Lower leg skin (tissue), 4 donors: ENCODE data around the gene CDH22. TPM values are rescaled to one million over a fixed set of nuclear protein-coding genes. Genes with fewer than 3 reads are reported as not detected.

ENCODE experiments used
- DNase-seq, 2 donors: peaks; one replicate each; pipeline ENCODE4 v3.0.0-alpha.2; 2019; ENCODE audit warnings: low spot score in 2 of 2
- H3K4me3 ChIP-seq: fragments of 200-600 bp; sonication (generic); 2 replicates; pipeline ENCODE4 v1.5.1; 2017; ENCODE audit warnings: mild to moderate bottlenecking, low read depth; ENCODE audit not compliant: poor library complexity, severe bottlenecking
- CTCF ChIP-seq, 3 donors: fragments of 450-650 bp; IDR thresholded peaks; one replicate each; pipeline ENCODE4 v1.5.1; 2016; ENCODE audit warnings: antibody characterized with exemption in 3 of 3, mild to moderate bottlenecking in 3 of 3, moderate library complexity in 2 of 3
- POLR2A ChIP-seq, 2 donors: fragments of 450-650 bp; IDR thresholded peaks; one replicate each; pipeline ENCODE4 v1.6.1; 2016 to 2017; ENCODE audit warnings: antibody characterized with exemption in 2 of 2, mild to moderate bottlenecking in 1 of 2, moderate library complexity in 1 of 2
- WGBS, 2 donors: methylation state at CpG; one replicate each; pipeline ENCODE4 v1.1.5; 2018; 5-methylcytosine and 5-hydroxymethylcytosine counted together
- intact Hi-C: fragments of 100-400 bp; cut with DNase I; formaldehyde crosslinking; loops from one replicate; pipeline ENCODE4 v1.15.0; 2023; ENCODE audit warnings: low total_unique reads
- total RNA-seq, 4 donors: library from RNA; depleted of rRNA; stranded (reverse); fragments of >200 nt; gene quantifications; one replicate each; pipeline ENCODE4 v1.1.0, GENCODE V29; 2016

Gene CDH22
- total RNA-seq, 4 donors from 2014 or later, result 1.6 to 3.0 (median 2.0) TPM

DNA sequence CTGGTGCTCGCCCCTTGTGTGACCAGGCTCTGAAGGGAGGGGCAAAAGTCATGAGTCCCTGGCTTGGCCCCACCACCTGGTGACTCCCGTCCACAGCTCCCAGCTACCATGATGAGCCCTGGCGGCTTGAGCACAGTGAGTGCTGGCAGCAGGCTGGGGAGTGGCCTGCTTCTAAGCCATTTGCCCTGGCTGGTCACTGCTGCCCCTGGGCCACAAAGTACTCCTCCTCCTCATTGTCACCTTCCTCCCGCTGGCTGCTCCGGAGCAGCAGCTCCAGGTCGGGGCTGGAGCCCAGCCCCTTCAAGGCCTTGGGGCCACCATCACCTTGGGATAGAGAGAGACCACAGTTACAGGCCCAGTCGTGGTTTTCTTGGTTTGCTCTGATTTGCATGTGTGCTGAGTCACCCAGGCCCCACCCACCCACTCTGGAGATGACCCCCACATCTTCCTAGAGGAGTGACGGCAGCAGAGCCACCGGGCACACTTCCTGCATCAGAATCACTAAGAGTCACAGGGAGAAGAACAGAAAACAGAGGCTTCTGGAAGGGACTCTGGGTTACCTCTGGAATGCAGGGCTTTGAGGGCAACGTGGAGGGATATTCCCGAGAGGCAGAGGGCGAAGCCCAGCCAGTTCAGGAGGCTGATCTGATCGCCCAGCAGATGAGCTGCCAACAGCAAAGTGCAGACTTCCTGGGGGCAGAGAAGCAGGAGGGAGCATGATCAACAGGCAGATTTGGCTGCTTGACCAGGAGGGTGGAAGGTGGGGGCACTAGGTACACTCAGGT lies 42.1 kb upstream of the CDH22 start:
- intact Hi-C loops, result no loop called here
- no peak overlapping the region for H3K4me3 ChIP-seq
- WGBS, 2 donors, result 55 to 61% methylated on average over 12 to 13 of the region's 13 CpGs
- TF ChIP-seq CTCF (IDR thresholded peaks at IDR 0.05), result no peak
- no peak for TF ChIP-seq POLR2A (IDR thresholded peaks at IDR 0.05)
- no peak for DNase-seq

DNA sequence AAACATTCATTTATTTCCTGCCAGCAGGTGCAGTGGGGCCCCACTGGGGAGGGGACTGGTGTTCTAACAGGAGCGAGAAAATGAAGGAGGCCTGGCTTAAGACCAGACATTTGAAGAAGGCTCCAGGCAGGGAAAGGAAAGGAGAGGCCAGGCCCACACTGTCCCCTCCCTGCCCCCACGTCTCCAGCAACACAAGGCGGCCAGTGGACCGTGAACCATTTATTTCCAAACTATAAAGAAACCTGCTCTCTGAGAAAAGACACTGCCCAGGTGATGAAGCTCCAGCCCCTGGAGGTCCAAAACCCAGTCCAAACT lies 41.4 kb upstream of the CDH22 start:
- WGBS, 2 donors, result 63 to 86% methylated on average over 4 of the region's 4 CpGs
- intact Hi-C loops, result loop anchor here (10.0 kb wide), 2 partner anchors 215 to 325 kb away; partner anchors contain the start of gene SLC12A5
- DNase-seq, result no peak

DNA sequence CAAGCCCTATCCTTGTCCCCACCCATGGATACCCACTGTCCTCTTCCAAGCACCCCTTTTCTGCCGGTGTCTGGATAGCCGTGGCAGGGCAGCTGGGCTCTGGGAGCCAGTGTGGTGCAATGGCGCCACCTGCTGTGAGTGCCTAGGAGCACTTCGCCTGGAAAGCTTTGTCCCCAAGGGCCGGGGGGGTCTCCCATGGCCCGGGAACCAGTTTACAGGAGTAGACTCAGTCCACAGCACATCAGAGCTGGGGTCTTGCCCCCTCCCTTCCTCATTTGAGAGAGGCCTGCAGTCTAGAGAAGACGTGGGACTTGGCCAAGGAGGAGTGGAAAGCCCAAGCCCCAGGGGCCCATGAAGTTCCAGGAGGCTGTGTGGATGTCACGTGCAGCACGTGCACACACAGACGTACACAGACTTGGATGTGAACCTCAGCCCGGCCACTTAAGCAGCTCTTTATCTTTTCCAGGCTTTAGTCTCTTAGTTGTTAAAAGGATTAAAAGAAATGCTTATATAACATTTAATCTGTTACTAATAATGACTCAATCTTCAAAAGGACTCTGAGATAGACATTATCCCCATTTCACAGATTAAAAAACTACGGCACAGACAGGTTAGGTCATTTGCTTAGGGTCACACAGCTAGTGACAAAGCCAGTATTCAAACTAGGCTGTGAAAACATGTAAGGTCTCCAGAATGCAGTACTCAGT lies 40.9 kb upstream of the CDH22 start:
- no peak overlapping the region for H3K4me3 ChIP-seq
- TF ChIP-seq CTCF (IDR thresholded peaks at IDR 0.05), result no peak
- no peak for TF ChIP-seq POLR2A (IDR thresholded peaks at IDR 0.05)
- whole genome bisulfite sequencing, 2 donors, result 18 to 23% methylated on average over 12 of the region's 12 CpGs
- intact Hi-C loops, result loop anchor here (10.0 kb wide), 2 partner anchors 214 to 324 kb away; partner anchors contain the start of gene SLC12A5
- DNase-seq, result peak in 1 of 2 donors; percentile 91

More for the DNA sequence above, 41.4 kb upstream of the CDH22 start:
- H3K4me3 ChIP-seq, result no peak overlapping the region
- TF ChIP-seq CTCF (IDR thresholded peaks at IDR 0.05) (no peak), POLR2A (IDR thresholded peaks at IDR 0.05) (no peak)

- no peak for DNase-seq
- no peak overlapping the region for H3K4me3 ChIP-seq
- WGBS, 2 donors, result 48 to 56% methylated on average over 22 to 25 of the region's 25 CpGs
- no peak for TF ChIP-seq POLR2A (IDR thresholded peaks at IDR 0.05)
- TF ChIP-seq CTCF (IDR thresholded peaks at IDR 0.05), result no peak
- intact Hi-C loops, result loop anchor here (10.0 kb wide), 2 partner anchors 213 to 323 kb away; partner anchors contain the start of gene SLC12A5
Measured at GRCh38 chr20:46347841-46348803, 39.8 kb upstream of the CDH22 start.

DNA sequence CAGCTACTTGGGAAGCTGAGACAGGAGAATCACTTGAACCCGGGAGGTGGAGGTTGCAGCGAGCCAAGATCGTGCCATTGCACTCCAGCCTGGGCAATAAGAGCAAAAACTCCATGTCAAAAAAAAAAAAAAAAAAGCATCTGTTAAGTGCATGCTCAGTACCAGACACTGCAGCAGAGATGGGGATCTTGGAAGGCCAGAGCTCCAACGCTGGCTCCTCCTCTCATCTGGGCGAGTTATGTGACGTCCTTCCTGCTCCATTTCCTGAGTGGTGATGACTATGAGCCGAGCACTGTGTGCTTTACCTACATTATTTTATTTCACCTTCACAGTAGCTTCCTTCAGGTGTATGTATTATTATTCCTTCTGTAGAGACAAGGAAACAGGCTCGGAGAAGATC lies 38.5 kb upstream of the CDH22 start:
- 81 to 87% methylated on average over 8 of the region's 8 CpGs for WGBS, 2 donors
- DNase-seq, result no peak
- no peak overlapping the region for H3K4me3 ChIP-seq
- TF ChIP-seq CTCF (IDR thresholded peaks at IDR 0.05), result no peak
- intact Hi-C loops, result loop anchor here (10.0 kb wide), 2 partner anchors 212 to 322 kb away; partner anchors contain the start of gene SLC12A5
